Activated T-helper 1 cell treated with anti-CD3 and anti-CD28 coated beads, Interleukin-12 subunit alpha, Interleukin-12 subunit beta, Interleukin-2, Interleukin-4 antibody, amounts not matched to agents 30 ng/mL and 10 ng/mL and 1 ng/mL, durations not matched to agents 14 hours and 24 hours and 36 hours (primary cell): Measurements from ENCODE around the gene EXOC7. TPM values are rescaled to one million over a fixed set of nuclear protein-coding genes. Genes with fewer than 3 reads are reported as not detected.
A peak's percentile ranks its signal among the peaks of the same experiment; 100 is the strongest.
"Not testable (repeated sequence)": the region's sequence is repeated elsewhere in the genome, so short reads cannot be mapped to it uniquely, and the experiment has no call there.

Source experiments
- DNase-seq: peaks from one replicate; pipeline ENCODE4 v3.0.0; 2021; ENCODE audit warnings: low spot score
- H3K27ac Mint-ChIP-seq: one replicate; pipeline ENCODE4 v1.8.0; 2021; ENCODE audit warnings: mild to moderate bottlenecking, mixed read lengths
- H3K27me3 Mint-ChIP-seq: one replicate; pipeline ENCODE4 v1.8.0; 2022; ENCODE audit warnings: mild to moderate bottlenecking, moderate library complexity, mixed read lengths; ENCODE audit not compliant: insufficient read depth
- H3K36me3 Mint-ChIP-seq: one replicate; pipeline ENCODE4 v1.8.0; 2021; ENCODE audit warnings: low read depth, mixed read lengths
- H3K4me1 Mint-ChIP-seq: one replicate; pipeline ENCODE4 v1.8.0; 2021; ENCODE audit warnings: low read depth, mixed read lengths
- H3K4me3 Mint-ChIP-seq: one replicate; pipeline ENCODE4 v1.8.0; 2021; ENCODE audit warnings: mild to moderate bottlenecking, moderate library complexity, mixed read lengths
- H3K9me3 Mint-ChIP-seq: one replicate; pipeline ENCODE4 v1.8.0; 2021; ENCODE audit warnings: mixed read lengths
- intact Hi-C: fragments of 100-400 bp; cut with micrococcal nuclease; formaldehyde crosslinking; loops from one replicate; pipeline ENCODE4 v1.15.1; 2024
- total RNA-seq: library from RNA; stranded (reverse); gene quantifications from 2 replicates; pipeline ENCODE4 v1.2.3, GENCODE V29; 2022

The EXOC7 gene
- total RNA-seq, 1 donor from 2014 or later: 108 TPM

DNA sequence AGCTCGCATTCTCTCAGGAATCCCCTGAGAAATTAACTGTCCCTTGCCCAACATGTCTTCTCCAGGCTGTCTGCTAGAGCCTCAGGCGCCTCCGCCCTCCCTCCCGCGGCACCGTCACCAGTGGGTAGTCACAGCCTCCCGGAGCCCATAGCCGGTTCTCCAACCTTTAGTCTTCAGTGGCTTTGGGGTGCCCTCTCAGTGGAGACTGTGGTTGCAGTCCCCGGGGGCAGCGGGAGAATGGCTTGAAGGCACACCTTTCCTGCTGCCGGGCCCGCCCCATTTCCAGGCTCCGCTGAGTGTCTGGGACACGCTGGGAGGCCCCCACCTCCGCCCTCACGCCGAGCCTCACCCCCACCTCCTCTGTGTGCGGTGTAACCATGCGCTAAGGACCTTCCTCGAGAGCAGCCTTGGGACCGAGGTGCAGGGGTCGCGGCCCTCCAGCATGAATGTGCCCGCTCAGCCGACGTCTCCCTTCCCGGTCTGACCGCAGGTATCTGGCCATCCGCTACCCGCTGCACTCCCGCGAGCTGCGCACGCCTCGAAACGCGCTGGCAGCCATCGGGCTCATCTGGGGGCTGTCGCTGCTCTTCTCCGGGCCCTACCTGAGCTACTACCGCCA lies 27.3 kb downstream of the EXOC7 start:
- no peaks in the 10 kb centered on the region for H3K9me3 Mint-ChIP-seq
- H3K27ac Mint-ChIP-seq: peak overlapping the region; percentile 34
- intact Hi-C loops: no loop called here
- no peak for DNase-seq
- H3K4me1 Mint-ChIP-seq: peaks cover 32% of the 10 kb centered on the region
- H3K36me3 Mint-ChIP-seq: peaks cover 3% of the 10 kb centered on the region
- H3K27me3 Mint-ChIP-seq: peaks cover 49% of the 10 kb centered on the region
- H3K4me3 Mint-ChIP-seq: peak overlapping the region; percentile 75

- Mint-ChIP-seq H3K4me1 (peaks cover 32% of the 10 kb centered on the region), H3K36me3 (peaks cover 3% of the 10 kb centered on the region), H3K9me3 (no peaks in the 10 kb centered on the region), H3K27ac (peak overlapping the region; percentile 70), H3K4me3 (peak overlapping the region; percentile 67), H3K27me3 (peaks cover 49% of the 10 kb centered on the region)
- DNase-seq: no peak
- intact Hi-C loops: no loop called here
These were observed 28.0 kb downstream of the EXOC7 start for GRCh38 chr17:76075364-76076145.

- no peak for DNase-seq
- Mint-ChIP-seq H3K4me3 (peak within 1 kb of the TSS; percentile 67), H3K4me1 (peaks cover 39% of the 10 kb centered on the region), H3K36me3 (peaks cover 9% of the 10 kb centered on the region), H3K27ac (peak within 1 kb of the TSS; percentile 70), H3K27me3 (peaks cover 46% of the 10 kb centered on the region), H3K9me3 (no peaks in the 10 kb centered on the region)
- intact Hi-C loops: loop anchor here (5.0 kb wide), 1 partner anchor 62 kb away; no protein-coding TSS in a partner anchor
These were observed 28.9 kb downstream of the EXOC7 start, which contains the start of gene GALR2 for GRCh38 chr17:76074390-76075363. Gene GALR2 (plus strand): TSS chr17:76074781. CDS start chr17:76074884, 103 bp downstream.

GRCh38 chr17:76072148-76072858 lies 31.3 kb downstream of the EXOC7 start, which contains the start of gene SRP68:
Gene SRP68 (minus strand): TSS chr17:76072517. CDS start chr17:76072491, 26 bp downstream.
- Mint-ChIP-seq H3K4me3 (peak within 1 kb of the TSS; percentile 97), H3K27me3 (peaks cover 27% of the 10 kb centered on the region), H3K36me3 (peaks cover 15% of the 10 kb centered on the region), H3K27ac (peak within 1 kb of the TSS; percentile 98), H3K9me3 (no peaks in the 10 kb centered on the region), H3K4me1 (peaks cover 43% of the 10 kb centered on the region)
- intact Hi-C loops: loop anchor here (2.0 to 5.0 kb wide), 2 partner anchors 60 to 312 kb away; partner anchors contain the start of gene SPHK1
- DNase-seq: peak; percentile 83

DNA sequence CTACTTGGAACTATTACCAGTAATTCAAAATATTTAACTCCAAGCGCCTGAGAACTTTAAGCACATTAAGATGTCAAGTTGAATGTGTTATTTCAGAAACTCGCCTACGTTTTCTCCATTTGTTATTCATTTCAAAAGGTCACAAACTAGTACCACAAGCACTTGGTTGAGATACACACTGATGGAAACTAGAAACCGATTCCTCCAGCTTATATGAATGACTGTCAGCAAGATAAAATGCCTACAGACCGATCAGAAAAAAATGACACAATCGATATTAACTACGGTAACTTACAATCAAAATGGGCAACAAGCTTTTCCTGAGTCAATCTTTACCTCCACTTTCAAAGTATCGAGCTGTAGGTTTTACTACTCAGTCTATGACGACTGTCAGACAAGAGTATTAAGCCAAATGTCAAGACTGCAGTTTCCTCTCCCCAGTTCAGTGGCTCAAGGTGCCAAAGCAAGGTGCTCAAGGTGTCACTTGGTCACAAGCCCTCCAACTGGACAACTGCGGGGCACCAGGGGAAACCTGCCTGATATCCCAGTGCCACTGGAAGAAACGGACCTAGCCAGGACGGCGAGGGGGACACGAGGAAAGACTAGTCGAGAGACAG lies 31.9 kb downstream of the EXOC7 start:
- peak overlapping the region; percentile 97 for H3K4me3 Mint-ChIP-seq
- H3K9me3 Mint-ChIP-seq: no peaks in the 10 kb centered on the region
- DNase-seq: peak; percentile 16

GRCh38 chr17:76065775-76066174 lies 37.8 kb downstream of the EXOC7 start:
- H3K9me3 Mint-ChIP-seq: no peaks in the 10 kb centered on the region

More for the DNA sequence above, 31.9 kb downstream of the EXOC7 start:
- Mint-ChIP-seq H3K27me3 (peaks cover 22% of the 10 kb centered on the region), H3K36me3 (peaks cover 21% of the 10 kb centered on the region), H3K27ac (peak overlapping the region; percentile 98), H3K4me1 (peaks cover 36% of the 10 kb centered on the region)
- intact Hi-C loops: loop anchor here (1.0 to 5.0 kb wide), 11 partner anchors 8 to 313 kb away; partner anchors contain the start of genes EXOC7, FOXJ1, SPHK1 and UBALD2

DNA sequence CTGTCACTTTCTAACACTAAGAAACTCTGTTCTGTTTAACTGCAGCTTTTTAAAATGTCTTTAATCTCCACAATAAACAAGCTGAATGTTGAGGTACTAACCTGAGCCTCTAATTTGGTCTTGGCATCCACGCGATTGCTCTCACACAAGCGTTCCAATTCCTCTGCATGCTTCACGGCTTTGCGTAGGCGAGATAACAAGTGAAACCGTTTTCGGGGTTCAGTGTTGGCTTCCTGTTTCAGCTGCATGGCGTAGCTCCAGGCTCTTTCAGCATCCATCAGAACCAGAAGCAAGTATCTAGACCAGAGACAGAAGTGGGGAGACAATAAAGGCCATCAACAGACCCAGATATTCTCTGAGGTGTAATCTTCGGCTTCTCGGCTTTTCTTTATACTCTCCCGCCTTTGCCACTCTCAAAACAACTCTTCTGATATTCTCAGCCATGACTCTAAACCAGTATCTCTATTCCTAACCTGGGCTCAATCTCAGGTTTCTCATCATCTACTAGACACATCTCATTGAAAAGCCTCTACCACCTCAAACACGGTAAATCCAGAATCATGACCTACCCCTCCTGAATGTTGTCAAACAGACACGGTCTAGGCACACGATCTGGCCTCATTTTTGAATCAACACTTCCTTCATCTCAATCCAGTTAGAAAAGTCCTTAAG lies 39.6 kb downstream of the EXOC7 start:
- H3K4me3 Mint-ChIP-seq: peak overlapping the region; percentile 41
- H3K9me3 Mint-ChIP-seq: no peaks in the 10 kb centered on the region
- H3K4me1 Mint-ChIP-seq: peaks cover 28% of the 10 kb centered on the region
- peak overlapping the region; percentile 65 for H3K27ac Mint-ChIP-seq
- H3K27me3 Mint-ChIP-seq: no peaks in the 10 kb centered on the region
- intact Hi-C loops: loop anchor here (1.0 kb wide), 1 partner anchor 7 kb away; no protein-coding TSS in a partner anchor
- DNase-seq: no peak
- peaks cover 58% of the 10 kb centered on the region for H3K36me3 Mint-ChIP-seq

More at GRCh38 chr17:76065775-76066174, 37.8 kb downstream of the EXOC7 start:
- intact Hi-C loops: no loop called here
- peaks cover 56% of the 10 kb centered on the region for H3K36me3 Mint-ChIP-seq
- DNase-seq: no peak
- no peak overlapping the region for H3K4me3 Mint-ChIP-seq
- H3K27me3 Mint-ChIP-seq: no peaks in the 10 kb centered on the region
- H3K4me1 Mint-ChIP-seq: peaks cover 35% of the 10 kb centered on the region
- H3K27ac Mint-ChIP-seq: peak overlapping the region; percentile 58

- peaks cover 55% of the 10 kb centered on the region for H3K36me3 Mint-ChIP-seq
- not testable (repeated sequence) for H3K9me3 Mint-ChIP-seq
These were observed 45.3 kb downstream of the EXOC7 start for GRCh38 chr17:76058264-76058663.

DNA sequence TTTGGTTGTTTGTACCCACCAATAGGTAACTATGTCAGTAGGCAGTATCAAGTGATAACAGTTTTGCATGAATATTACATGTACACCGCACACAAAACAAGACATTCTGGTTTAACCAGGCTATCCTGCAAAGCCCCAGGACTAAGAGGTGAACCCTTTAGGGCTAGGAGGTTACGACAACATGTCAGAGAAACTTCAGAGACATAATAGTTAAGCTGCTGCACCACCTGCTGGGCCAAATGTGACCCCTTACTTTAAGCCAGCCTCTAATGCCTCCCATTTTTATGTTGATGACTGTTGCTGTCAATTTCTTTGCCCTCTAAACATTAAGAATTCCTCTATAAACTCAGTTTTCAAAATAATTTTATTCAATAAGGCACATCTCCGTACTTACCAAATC lies 46.7 kb downstream of the EXOC7 start:
- Mint-ChIP-seq H3K4me1 (peaks cover 14% of the 10 kb centered on the region), H3K27ac (no peak overlapping the region), H3K27me3 (no peaks in the 10 kb centered on the region), H3K9me3 (no peaks in the 10 kb centered on the region), H3K4me3 (no peak overlapping the region), H3K36me3 (peaks cover 47% of the 10 kb centered on the region)
- no peak for DNase-seq
- intact Hi-C loops: no loop called here

More at GRCh38 chr17:76058264-76058663, 45.3 kb downstream of the EXOC7 start:
- intact Hi-C loops, H3K4me3 Mint-ChIP-seq, DNase-seq, H3K27me3 Mint-ChIP-seq, H3K27ac Mint-ChIP-seq: not testable (repeated sequence)
- peaks cover 11% of the 10 kb centered on the region for H3K4me1 Mint-ChIP-seq

DNA sequence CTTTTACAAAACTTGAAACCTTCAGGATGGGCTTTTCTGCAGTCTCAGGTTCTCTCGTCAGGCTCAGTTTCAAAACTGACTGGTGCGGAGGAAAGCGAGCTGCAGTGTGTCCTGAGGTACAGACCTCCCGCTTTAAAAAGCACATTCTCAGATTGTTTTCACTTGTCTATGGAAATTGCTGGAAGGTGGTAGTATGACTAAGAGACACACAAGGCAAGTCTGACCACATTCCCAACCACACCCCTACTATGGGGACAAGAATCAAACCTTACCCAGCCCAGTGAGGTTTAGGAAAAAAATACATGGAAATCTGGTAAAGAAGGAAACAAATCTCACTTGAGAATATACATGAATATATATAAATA lies 49.5 kb downstream of the EXOC7 start:
- H3K4me3 Mint-ChIP-seq: no peak overlapping the region
- H3K4me1 Mint-ChIP-seq: peaks cover 14% of the 10 kb centered on the region
- peaks cover 49% of the 10 kb centered on the region for H3K36me3 Mint-ChIP-seq
- DNase-seq: no peak
- intact Hi-C loops: no loop called here
- no peaks in the 10 kb centered on the region for H3K27me3 Mint-ChIP-seq
- H3K27ac Mint-ChIP-seq: no peak overlapping the region
- no peaks in the 10 kb centered on the region for H3K9me3 Mint-ChIP-seq
